Endodermal cell (in vitro differentiated cells): ENCODE data around the gene ZNF282. TPM values are rescaled to one million over a fixed set of nuclear protein-coding genes. Genes with fewer than 3 reads are reported as not detected.

Experiments
- DNase-seq: peaks from one replicate; pipeline ENCODE4 v3.0.0-alpha.2; 2017
- H3K27ac ChIP-seq: 2 replicates; pipeline ENCODE4 v1.5.1; 2013; ENCODE audit warnings: mild to moderate bottlenecking, low read depth, low read length, moderate library complexity
- H3K27me3 ChIP-seq: 2 replicates; pipeline ENCODE4 v1.6.1; 2013; ENCODE audit warnings: mild to moderate bottlenecking, low read length, moderate library complexity; ENCODE audit not compliant: insufficient read depth, control insufficient read depth, poor library complexity, severe bottlenecking
- H3K36me3 ChIP-seq: 2 replicates; pipeline ENCODE4 v1.7.0; 2013; ENCODE audit warnings: mild to moderate bottlenecking, low read length, moderate library complexity; ENCODE audit not compliant: control insufficient read depth, insufficient read depth
- H3K4me1 ChIP-seq: one replicate; pipeline ENCODE4 v1.7.0; 2013; ENCODE audit warnings: low read length; ENCODE audit not compliant: control insufficient read depth, insufficient read depth
- H3K4me3 ChIP-seq: 2 replicates; pipeline ENCODE4 v1.5.1; 2013; ENCODE audit warnings: mild to moderate bottlenecking, low read length, moderate library complexity
- H3K9ac ChIP-seq: 2 replicates; pipeline ENCODE4 v1.6.1; 2013; ENCODE audit warnings: mild to moderate bottlenecking, low read length, moderate library complexity; ENCODE audit not compliant: poor library complexity, severe bottlenecking; ENCODE audit errors: extremely low read depth
- H3K9me3 ChIP-seq: 2 replicates; pipeline ENCODE4 v1.6.1; 2013; ENCODE audit warnings: mild to moderate bottlenecking, low read length, moderate library complexity; ENCODE audit not compliant: control insufficient read depth
- H3K27ac Mint-ChIP-seq: 2 replicates; pipeline ENCODE4 v1.8.0; 2020; ENCODE audit warnings: mixed read lengths
- H3K27me3 Mint-ChIP-seq: 2 replicates; pipeline ENCODE4 v1.8.0; 2021; ENCODE audit warnings: mild to moderate bottlenecking, mixed read lengths; ENCODE audit not compliant: insufficient read depth
- H3K36me3 Mint-ChIP-seq: 2 replicates; pipeline ENCODE4 v1.8.0; 2020; ENCODE audit warnings: low read depth, mixed read lengths
- H3K4me1 Mint-ChIP-seq: 2 replicates; pipeline ENCODE4 v1.8.0; 2020; ENCODE audit warnings: mixed read lengths
- H3K4me3 Mint-ChIP-seq: 2 replicates; pipeline ENCODE4 v1.8.0; 2020; ENCODE audit warnings: mild to moderate bottlenecking, moderate library complexity, mixed read lengths
- H3K9me3 Mint-ChIP-seq: 2 replicates; pipeline ENCODE4 v1.8.0; 2020; ENCODE audit warnings: mild to moderate bottlenecking, mixed read lengths
- WGBS, 2 experiments: methylation state at CpG; one replicate each; pipeline versions ENCODE4 v1.1.5 to v1.1.7; 2013; ENCODE audit warnings: missing lambda C conversion rate in 2 of 2, mixed read lengths in 1 of 2; ENCODE audit not compliant: insufficient coverage in 1 of 2, insufficient read length in 1 of 2; 5-methylcytosine and 5-hydroxymethylcytosine counted together
- total RNA-seq, 2 donors: library from RNA; stranded (reverse); fragmentation: NEBNext Ultra II Directional in 1 of 2; extraction: Animal tissue kit (Norgen Biotek cat#: 25700) in 1 of 2; gene quantifications; 2 replicates in 1 of 2; 3 replicates in 1 of 2; pipeline ENCODE4 v1.2.1, GENCODE V29; 2021
- TF ChIP-seq, protein P1 (sequence below): fragments of 200-600 bp; sonication (generic); conservative IDR thresholded peaks from 2 replicates; pipeline ENCODE4 v1.5.0; 2021; ENCODE audit warnings: antibody characterized with exemption, mild to moderate bottlenecking

Gene ZNF282
- total RNA-seq, 2 donors from 2014 or later = 28.8 to 29.8 TPM

DNA sequence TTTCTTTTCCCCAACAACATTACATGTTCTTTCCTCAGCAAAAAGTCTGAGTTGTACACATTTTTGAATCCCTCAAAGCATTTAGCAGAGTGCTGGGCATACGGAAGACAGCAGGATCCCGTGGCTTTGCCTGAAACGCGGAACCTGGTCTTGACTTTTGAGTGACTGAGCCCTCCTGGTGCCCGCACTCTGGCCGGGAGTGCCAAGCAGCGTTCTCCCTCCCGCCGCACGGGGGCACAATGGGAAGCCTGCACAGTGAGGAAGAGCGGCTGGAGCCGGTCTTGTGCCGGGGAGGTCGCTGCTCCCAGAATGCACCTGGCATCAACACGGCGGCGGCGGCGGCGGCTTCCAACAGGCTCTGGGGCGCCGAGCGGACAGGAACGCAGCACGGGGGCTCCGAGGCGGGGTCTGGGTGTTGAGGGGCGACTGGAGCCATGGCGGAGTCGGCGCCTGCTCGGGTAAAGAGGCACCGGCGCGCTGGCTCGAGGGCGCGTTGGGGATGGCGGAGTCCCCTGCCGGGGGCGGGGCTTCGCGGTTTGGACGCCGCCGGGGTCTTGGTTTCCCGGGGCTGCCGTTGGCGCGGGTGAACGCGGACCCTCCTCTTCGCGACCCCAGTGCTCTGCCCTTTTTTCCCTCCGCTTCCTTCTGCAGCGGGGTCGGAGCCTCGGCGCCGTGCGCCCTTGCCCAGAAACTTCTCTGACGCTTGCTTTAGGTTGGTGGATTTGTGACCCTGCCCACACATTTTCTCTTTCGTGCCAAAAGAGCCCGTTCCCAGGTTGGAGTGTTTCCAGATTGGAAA is 44.2 kb downstream of the ZNF282 start, which contains the start of gene ZNF212:
ZNF212 (plus strand) TSS at position 307 of the 799 bp plus-strand sequence; CDS start at position 435, 128 bp downstream.
- DNase-seq = peak; percentile 98
- peak within 1 kb of the TSS; percentile 97 for H3K4me3 Mint-ChIP-seq
- Histone ChIP-seq H3K4me3 (peak within 1 kb of the TSS; percentile 98), H3K27ac (peak within 1 kb of the TSS; percentile 66), H3K4me1 (no peaks in the 10 kb centered on the region), H3K36me3 (peaks cover 4% of the 10 kb centered on the region), H3K9ac (peak within 1 kb of the TSS; percentile 92), H3K27me3 (peaks cover 9% of the 10 kb centered on the region), H3K9me3 (peaks cover 10% of the 10 kb centered on the region)
- peaks cover 11% of the 10 kb centered on the region for H3K36me3 Mint-ChIP-seq
- TF ChIP-seq, protein P1, sequence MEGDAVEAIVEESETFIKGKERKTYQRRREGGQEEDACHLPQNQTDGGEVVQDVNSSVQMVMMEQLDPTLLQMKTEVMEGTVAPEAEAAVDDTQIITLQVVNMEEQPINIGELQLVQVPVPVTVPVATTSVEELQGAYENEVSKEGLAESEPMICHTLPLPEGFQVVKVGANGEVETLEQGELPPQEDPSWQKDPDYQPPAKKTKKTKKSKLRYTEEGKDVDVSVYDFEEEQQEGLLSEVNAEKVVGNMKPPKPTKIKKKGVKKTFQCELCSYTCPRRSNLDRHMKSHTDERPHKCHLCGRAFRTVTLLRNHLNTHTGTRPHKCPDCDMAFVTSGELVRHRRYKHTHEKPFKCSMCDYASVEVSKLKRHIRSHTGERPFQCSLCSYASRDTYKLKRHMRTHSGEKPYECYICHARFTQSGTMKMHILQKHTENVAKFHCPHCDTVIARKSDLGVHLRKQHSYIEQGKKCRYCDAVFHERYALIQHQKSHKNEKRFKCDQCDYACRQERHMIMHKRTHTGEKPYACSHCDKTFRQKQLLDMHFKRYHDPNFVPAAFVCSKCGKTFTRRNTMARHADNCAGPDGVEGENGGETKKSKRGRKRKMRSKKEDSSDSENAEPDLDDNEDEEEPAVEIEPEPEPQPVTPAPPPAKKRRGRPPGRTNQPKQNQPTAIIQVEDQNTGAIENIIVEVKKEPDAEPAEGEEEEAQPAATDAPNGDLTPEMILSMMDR = peak; percentile 88
- H3K27ac Mint-ChIP-seq = peak within 1 kb of the TSS; percentile 97
- WGBS, 2 experiments = 0 to 3% methylated on average over 11 to 64 of the region's 64 CpGs
- peaks cover 12% of the 10 kb centered on the region for H3K9me3 Mint-ChIP-seq
- peaks cover 6% of the 10 kb centered on the region for H3K4me1 Mint-ChIP-seq
- peaks cover 18% of the 10 kb centered on the region for H3K27me3 Mint-ChIP-seq

DNA sequence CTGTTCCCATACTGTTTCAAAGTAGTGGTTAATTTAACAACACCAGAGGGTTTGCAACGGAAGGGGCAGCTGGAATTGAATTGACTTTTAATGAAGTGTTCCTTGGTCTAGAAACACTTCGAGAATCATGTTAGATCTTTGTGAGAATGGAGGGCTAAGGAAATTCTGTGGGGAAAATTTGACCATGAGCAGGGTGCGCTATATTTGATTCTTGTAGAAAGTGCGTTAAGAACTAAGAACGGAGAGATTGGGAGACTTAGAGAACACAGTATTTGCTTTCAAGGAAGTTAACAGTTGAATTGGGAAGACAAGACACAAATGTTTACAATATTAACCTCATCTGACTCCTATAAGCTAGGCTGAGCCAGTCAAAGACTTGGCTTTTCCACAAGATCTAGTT is 45.3 kb downstream of the ZNF282 start:
- no peaks in the 10 kb centered on the region for H3K4me1 ChIP-seq
- Mint-ChIP-seq H3K4me1 (peaks cover 6% of the 10 kb centered on the region), H3K27ac (no peak overlapping the region), H3K9me3 (peaks cover 12% of the 10 kb centered on the region), H3K27me3 (peaks cover 18% of the 10 kb centered on the region), H3K36me3 (peaks cover 15% of the 10 kb centered on the region), H3K4me3 (peak overlapping the region; percentile 97)
- TF ChIP-seq, protein P1 = no peak
- 86 to 91% methylated on average over 5 of the region's 5 CpGs for WGBS, 2 experiments
- H3K27me3 ChIP-seq = peaks cover 9% of the 10 kb centered on the region
- peak overlapping the region; percentile 98 for H3K4me3 ChIP-seq
- peaks cover 10% of the 10 kb centered on the region for H3K9me3 ChIP-seq
- H3K27ac ChIP-seq = no peak overlapping the region
- H3K36me3 ChIP-seq = peaks cover 4% of the 10 kb centered on the region
- no peak for DNase-seq
- H3K9ac ChIP-seq = peak overlapping the region; percentile 92

DNA sequence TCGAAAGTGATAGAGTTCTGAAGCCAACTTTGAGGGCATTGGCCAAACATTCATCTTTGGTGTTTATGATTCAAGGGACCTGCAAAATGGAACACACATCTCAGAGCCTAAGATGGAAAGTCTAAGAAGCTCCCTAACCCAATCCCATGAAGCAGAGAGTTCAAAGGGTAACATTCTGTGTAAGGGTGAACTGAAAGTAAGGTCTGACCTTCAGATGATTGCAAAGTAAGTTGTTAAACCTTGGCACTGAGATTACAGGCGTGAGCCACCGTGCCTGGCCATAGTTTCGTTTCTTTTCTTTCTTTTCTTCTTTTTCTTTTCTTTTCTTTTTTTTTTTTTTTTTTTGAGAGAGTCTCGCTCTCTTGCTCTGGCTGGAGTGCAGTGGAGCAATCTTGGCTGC is 46.4 kb downstream of the ZNF282 start:
- 84% methylated on average over 2 to 5 of the region's 5 CpGs for WGBS, 2 experiments
- Mint-ChIP-seq H3K4me3 (no peak overlapping the region), H3K27me3 (peaks cover 15% of the 10 kb centered on the region), H3K27ac (no peak overlapping the region), H3K36me3 (peaks cover 19% of the 10 kb centered on the region), H3K9me3 (peaks cover 12% of the 10 kb centered on the region), H3K4me1 (peaks cover 6% of the 10 kb centered on the region)
- Histone ChIP-seq H3K4me3 (no peak overlapping the region), H3K36me3 (peaks cover 4% of the 10 kb centered on the region), H3K9ac (no peak overlapping the region), H3K4me1 (no peaks in the 10 kb centered on the region), H3K9me3 (peaks cover 10% of the 10 kb centered on the region), H3K27ac (no peak overlapping the region), H3K27me3 (peaks cover 9% of the 10 kb centered on the region)
- TF ChIP-seq, protein P1 = no peak
- no peak for DNase-seq
